Neuronal stem cell (in vitro differentiated cells): Measurements from ENCODE around the gene TRAF5.

Source experiments
- DNase-seq: peaks from one replicate; pipeline ENCODE4 v3.0.0-alpha.2; 2013; ENCODE audit warnings: low spot score
- H2AFZ ChIP-seq: one replicate; pipeline ENCODE4 v1.6.1; 2013; ENCODE audit warnings: mild to moderate bottlenecking, low read length, inconsistent platforms
- H2AK5ac ChIP-seq: 2 replicates; pipeline ENCODE4 v1.6.1; 2013; ENCODE audit warnings: low read depth, mild to moderate bottlenecking, inconsistent platforms, low read length, moderate library complexity, mixed read lengths
- H2BK120ac ChIP-seq: 2 replicates; pipeline ENCODE4 v1.6.1; 2013; ENCODE audit warnings: low read depth, mild to moderate bottlenecking, inconsistent platforms, low read length, moderate library complexity, mixed read lengths
- H2BK12ac ChIP-seq: one replicate; pipeline ENCODE4 v1.6.1; 2013; ENCODE audit warnings: low read length, inconsistent platforms
- H2BK15ac ChIP-seq: 2 replicates; pipeline ENCODE4 v1.6.1; 2013; ENCODE audit warnings: mild to moderate bottlenecking, low read length, inconsistent platforms, mixed read lengths
- H2BK5ac ChIP-seq: one replicate; pipeline ENCODE4 v1.6.1; 2013; ENCODE audit warnings: inconsistent platforms, mild to moderate bottlenecking, low read length, moderate library complexity
- H3K14ac ChIP-seq: one replicate; pipeline ENCODE4 v1.6.1; 2013; ENCODE audit warnings: low read length, inconsistent platforms
- H3K18ac ChIP-seq: 2 replicates; pipeline ENCODE4 v1.6.1; 2013; ENCODE audit warnings: low read length, inconsistent platforms
- H3K23ac ChIP-seq: 2 replicates; pipeline ENCODE4 v1.6.1; 2013; ENCODE audit warnings: low read depth, mild to moderate bottlenecking, mixed read lengths, low read length, inconsistent platforms; ENCODE audit not compliant: poor library complexity
- H3K27ac ChIP-seq: replicated peaks from 3 replicates; pipeline ENCODE4 v1.5.1; 2013; ENCODE audit warnings: low read length, inconsistent platforms
- H3K27me3 ChIP-seq, 3 experiments: 2 replicates each; pipeline ENCODE4 v1.6.1; 2013; ENCODE audit warnings: low read length in 3 of 3, mild to moderate bottlenecking in 2 of 3, inconsistent platforms in 1 of 3, low read depth in 1 of 3, mixed read lengths in 1 of 3, moderate library complexity in 1 of 3; ENCODE audit not compliant: control insufficient read depth in 3 of 3, insufficient read depth in 3 of 3
- H3K36me3 ChIP-seq, 2 donors: replicated peaks in 1 of 2; 2 replicates each; pipeline ENCODE4 v1.6.1; 2013; ENCODE audit warnings: low read length in 2 of 2; ENCODE audit not compliant: control insufficient read depth in 2 of 2, insufficient read depth in 2 of 2
- H3K4ac ChIP-seq: 2 replicates; pipeline ENCODE4 v1.6.1; 2013; ENCODE audit warnings: inconsistent platforms, mild to moderate bottlenecking, low read length, moderate library complexity
- H3K4me1 ChIP-seq, 2 donors: 1 replicate in 1 of 2; 2 replicates in 1 of 2; pipeline ENCODE4 v1.6.1; 2013; ENCODE audit warnings: low read length in 2 of 2, low read depth in 1 of 2; ENCODE audit not compliant: control insufficient read depth in 2 of 2, insufficient read depth in 1 of 2
- H3K4me2 ChIP-seq: one replicate; pipeline ENCODE4 v1.6.1; 2013; ENCODE audit warnings: mild to moderate bottlenecking, low read length, inconsistent platforms; ENCODE audit not compliant: insufficient read depth, poor library complexity, severe bottlenecking
- H3K4me3 ChIP-seq, 2 donors: 2 replicates each; pipeline ENCODE4 v1.5.1; 2013; ENCODE audit warnings: low read length in 2 of 2, mild to moderate bottlenecking in 2 of 2, inconsistent platforms in 1 of 2, moderate library complexity in 1 of 2
- H3K79me1 ChIP-seq: one replicate; pipeline ENCODE4 v1.6.1; 2013; ENCODE audit warnings: low read depth, mild to moderate bottlenecking, inconsistent platforms, low read length, moderate library complexity
- H3K9ac ChIP-seq: one replicate; pipeline ENCODE4 v1.6.1; 2013; ENCODE audit warnings: mild to moderate bottlenecking, low read depth, low read length, inconsistent platforms; ENCODE audit not compliant: poor library complexity
- H3K9me3 ChIP-seq, 2 donors: replicated peaks in 1 of 2; 2 replicates each; pipeline versions ENCODE3 to v1.6.1; 2013; ENCODE audit warnings: low read length in 2 of 2, mild to moderate bottlenecking in 2 of 2, inconsistent platforms in 1 of 2, low read depth in 1 of 2, mixed read lengths in 1 of 2, moderate library complexity in 1 of 2; ENCODE audit not compliant: control insufficient read depth in 2 of 2, insufficient read depth in 1 of 2
- H4K8ac ChIP-seq: one replicate; pipeline ENCODE4 v1.6.1; 2013; ENCODE audit warnings: low read depth, mild to moderate bottlenecking, inconsistent platforms, low read length, moderate library complexity
- H4K91ac ChIP-seq: one replicate; pipeline ENCODE4 v1.6.1; 2013; ENCODE audit warnings: low read length, low read depth, mild to moderate bottlenecking, inconsistent platforms; ENCODE audit not compliant: poor library complexity
- WGBS, 2 donors: extraction: QIAGEN DNeasy Blood & Tissue Kit; methylation state at CpG; one replicate each; pipeline ENCODE4 v1.1.7; 2013; ENCODE audit warnings: missing lambda C conversion rate in 2 of 2, mixed read lengths in 1 of 2; ENCODE audit not compliant: insufficient read length in 2 of 2, insufficient replicate concordance in 1 of 2; ENCODE audit errors: extremely low coverage in 2 of 2; 5-methylcytosine and 5-hydroxymethylcytosine counted together

TRAF5 gene

GRCh38 chr1:211372463-211372862, 45.8 kb downstream of the TRAF5 start:
- no peaks in the 10 kb centered on the region for H3K27me3 ChIP-seq
- H2BK15ac ChIP-seq: no peak overlapping the region
- no peaks in the 10 kb centered on the region for H3K79me1 ChIP-seq

GRCh38 chr1:211375146-211375818, 48.6 kb downstream of the TRAF5 start:
- Histone ChIP-seq H3K4me2 (no peak overlapping the region), H2BK120ac (no peak overlapping the region), H2BK12ac (no peak overlapping the region), H2BK5ac (no peak overlapping the region), H3K79me1 (no peaks in the 10 kb centered on the region), H2AK5ac (no peak overlapping the region), H3K27me3 (no peaks in the 10 kb centered on the region), H2BK15ac (no peak overlapping the region), H3K4ac (no peak overlapping the region), H3K18ac (no peak overlapping the region), H4K91ac (no peak overlapping the region), H3K23ac (no peak overlapping the region), H3K14ac (no peak overlapping the region), H4K8ac (no peak overlapping the region), H3K4me3 (no peak overlapping the region), H2AFZ (no peak overlapping the region), H3K9me3 (no peaks in the 10 kb centered on the region), H3K9ac (no peak overlapping the region), H3K36me3 (peaks cover 0 to 4% of the 10 kb centered on the region in 2 donors), H3K4me1 (peaks cover 9 to 10% of the 10 kb centered on the region in 2 donors), H3K27ac (no peak overlapping the region)
- no CpG with 5 or more reads among the region's 5 CpGs for WGBS, 2 donors
- DNase-seq: no peak

More at GRCh38 chr1:211372463-211372862, 45.8 kb downstream of the TRAF5 start:
- no peak overlapping the region for H3K4me2 ChIP-seq
- H3K9ac ChIP-seq: no peak overlapping the region
- no peak overlapping the region for H2BK5ac ChIP-seq
- H2AFZ ChIP-seq: no peak overlapping the region
- no peak overlapping the region for H3K18ac ChIP-seq
- no peak overlapping the region for H2AK5ac ChIP-seq
- no peak overlapping the region for H3K14ac ChIP-seq
- H3K4me1 ChIP-seq: peaks cover 8 to 10% of the 10 kb centered on the region in 2 donors
- H3K4ac ChIP-seq: no peak overlapping the region
- H4K8ac ChIP-seq: no peak overlapping the region
- no peak overlapping the region for H4K91ac ChIP-seq
- H3K4me3 ChIP-seq: no peak overlapping the region
- H3K9me3 ChIP-seq: no peaks in the 10 kb centered on the region
- no peak overlapping the region for H3K27ac ChIP-seq
- no peak for DNase-seq
- H2BK120ac ChIP-seq: no peak overlapping the region
- no peak overlapping the region for H2BK12ac ChIP-seq
- peaks cover 0 to 7% of the 10 kb centered on the region in 2 donors for H3K36me3 ChIP-seq
- no CpG with 5 or more reads among the region's 4 CpGs for WGBS, 2 donors
- no peak overlapping the region for H3K23ac ChIP-seq

- H4K8ac ChIP-seq: no peak overlapping the region
- H3K36me3 ChIP-seq: peaks cover 0 to 4% of the 10 kb centered on the region in 2 donors
- no peak overlapping the region for H2AFZ ChIP-seq
- no peak overlapping the region for H3K4me3 ChIP-seq
- H3K4me1 ChIP-seq: peaks cover 9 to 10% of the 10 kb centered on the region in 2 donors
- no peak overlapping the region for H2AK5ac ChIP-seq
- H3K4ac ChIP-seq: no peak overlapping the region
- no peaks in the 10 kb centered on the region for H3K27me3 ChIP-seq
- no peak overlapping the region for H3K23ac ChIP-seq
- no peak overlapping the region for H4K91ac ChIP-seq
- H3K18ac ChIP-seq: no peak overlapping the region
- WGBS, 2 donors: no CpG with 5 or more reads among the region's 2 CpGs
- H3K27ac ChIP-seq: no peak overlapping the region
- no peak overlapping the region for H3K14ac ChIP-seq
- H2BK5ac ChIP-seq: no peak overlapping the region
- H3K9me3 ChIP-seq: no peaks in the 10 kb centered on the region
- no peak for DNase-seq
- H3K4me2 ChIP-seq: no peak overlapping the region
- no peak overlapping the region for H2BK120ac ChIP-seq
- H3K79me1 ChIP-seq: no peaks in the 10 kb centered on the region
- H3K9ac ChIP-seq: no peak overlapping the region
- no peak overlapping the region for H2BK15ac ChIP-seq
- no peak overlapping the region for H2BK12ac ChIP-seq
Observed at GRCh38 chr1:211375949-211376348, 49.3 kb downstream of the TRAF5 start.

GRCh38 chr1:211376807-211377470, 50.3 kb downstream of the TRAF5 start:
- no peak overlapping the region for H3K27ac ChIP-seq

More at GRCh38 chr1:211376807-211377470, 50.3 kb downstream of the TRAF5 start:
- no peak for DNase-seq
- Histone ChIP-seq H2BK12ac (no peak overlapping the region), H3K36me3 (peaks cover 0 to 4% of the 10 kb centered on the region in 2 donors), H2AFZ (no peak overlapping the region), H3K27me3 (no peaks in the 10 kb centered on the region), H3K4ac (no peak overlapping the region), H2BK5ac (no peak overlapping the region), H3K14ac (no peak overlapping the region), H3K9me3 (no peaks in the 10 kb centered on the region), H3K79me1 (no peaks in the 10 kb centered on the region), H3K18ac (no peak overlapping the region), H4K8ac (no peak overlapping the region), H3K23ac (no peak overlapping the region), H4K91ac (no peak overlapping the region), H2AK5ac (no peak overlapping the region), H3K9ac (no peak overlapping the region), H3K4me2 (no peak overlapping the region), H2BK120ac (no peak overlapping the region), H3K4me1 (peaks cover 3 to 7% of the 10 kb centered on the region in 2 donors), H3K4me3 (no peak overlapping the region), H2BK15ac (no peak overlapping the region)
- no CpG with 5 or more reads among the region's 4 CpGs for WGBS, 2 donors
